NCI-H510A treated with DMSO at 0.1 percent for 48 hours (cell line): ENCODE measurements around the gene PARP8.

Experiments
- DNase-seq: peaks from one replicate; lab custom pipeline; 2025; lab: John Stamatoyannopoulos, UW

Gene PARP8

DNA sequence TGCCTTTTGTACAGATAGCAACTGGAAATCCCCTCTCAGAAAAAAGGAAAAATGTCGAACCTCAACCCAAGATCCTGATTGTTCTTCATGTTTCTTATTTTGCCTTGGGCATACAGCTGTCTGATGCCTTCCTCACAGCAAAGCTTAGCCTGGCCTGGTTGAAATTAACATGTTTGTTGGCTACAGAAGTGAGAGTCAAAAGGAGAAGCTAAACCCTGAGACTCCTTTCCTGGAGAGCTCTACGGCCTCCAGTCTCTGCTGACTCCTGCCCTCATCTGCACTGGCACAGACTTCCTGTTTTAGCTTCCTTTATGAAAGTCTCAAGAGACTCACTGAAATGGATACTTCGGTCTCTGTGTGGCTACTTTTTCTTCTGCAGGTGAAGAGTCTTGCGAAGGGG lies 186.7 kb downstream of the PARP8 start:
- DNase-seq, result no peak

DNA sequence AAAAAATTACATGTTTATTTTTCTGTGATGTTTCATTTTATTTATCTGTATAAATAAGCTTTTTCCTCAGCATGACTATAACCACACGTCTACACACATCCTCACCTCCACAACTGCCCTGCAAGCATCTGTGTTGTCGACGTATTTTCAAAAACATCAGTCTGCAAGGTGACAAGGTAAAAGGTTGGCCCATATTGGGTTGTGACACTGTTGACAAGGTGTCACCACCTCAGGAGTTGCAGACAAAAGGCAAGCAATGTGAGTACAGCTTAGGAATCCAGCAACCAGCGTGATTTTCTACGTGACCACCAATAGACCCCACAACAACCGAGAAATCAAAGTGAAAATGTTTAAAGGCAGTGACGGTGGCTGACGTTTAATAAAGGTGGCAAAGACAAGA lies 187.6 kb downstream of the PARP8 start:
- DNase-seq, result no peak

DNA sequence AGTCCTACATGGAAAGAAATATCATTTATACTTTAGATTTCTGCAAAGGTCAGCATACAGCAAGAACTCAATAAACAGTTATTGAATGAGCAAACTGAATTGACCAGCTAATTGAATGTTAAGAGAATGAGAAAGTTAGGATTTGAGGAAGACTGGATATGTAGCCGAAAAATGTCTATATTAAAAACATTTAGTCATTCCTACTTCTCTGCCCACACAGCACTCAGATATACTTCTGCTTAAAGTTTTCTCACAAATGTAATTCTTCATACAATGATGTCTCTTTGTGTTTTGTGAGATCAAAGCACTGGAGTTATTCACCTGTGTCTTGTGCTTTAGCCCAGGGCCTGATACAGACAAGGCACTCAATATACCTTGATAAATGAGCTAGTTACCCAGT lies 188.6 kb downstream of the PARP8 start:
- no peak for DNase-seq

- no peak for DNase-seq
These were observed 190.1 kb downstream of the PARP8 start for GRCh38 chr5:50856401-50857119.

DNA sequence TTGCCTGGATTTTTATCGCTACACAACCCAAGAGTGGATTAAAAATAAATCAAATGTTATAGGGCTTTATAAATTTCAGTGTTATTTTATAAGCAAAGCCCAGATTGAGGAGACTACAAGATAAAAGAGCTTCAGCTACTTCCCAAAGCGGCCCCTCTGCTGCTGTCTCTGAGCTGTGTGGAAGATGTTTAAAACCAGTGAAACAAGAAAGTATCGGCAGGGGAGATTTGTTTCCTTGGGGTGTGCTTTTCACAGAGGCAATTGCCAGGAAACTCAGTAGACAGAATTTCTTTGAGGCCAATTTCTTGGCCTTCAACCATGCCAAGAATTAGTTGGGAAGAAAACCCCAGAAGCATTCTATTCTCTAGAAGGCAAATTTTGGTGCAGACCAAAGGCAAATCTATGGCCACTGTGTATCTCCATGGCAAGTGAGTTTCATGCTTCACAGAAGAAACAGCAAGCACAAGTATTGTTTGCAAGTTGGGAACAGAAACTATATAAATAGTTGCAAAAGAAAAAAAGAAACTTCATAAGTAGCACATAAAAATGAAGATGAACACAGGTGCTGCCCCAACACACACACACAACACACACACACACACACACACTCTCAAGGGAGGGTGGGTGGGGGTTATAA lies 197.2 kb downstream of the PARP8 start:
- no peak for DNase-seq

GRCh38 chr5:50864466-50864865 lies 198.0 kb downstream of the PARP8 start:
- DNase-seq, result no peak

GRCh38 chr5:50866415-50866814 lies 200.0 kb downstream of the PARP8 start:
- no peak for DNase-seq

GRCh38 chr5:50867140-50867539 lies 200.7 kb downstream of the PARP8 start:
- DNase-seq, result no peak

DNA sequence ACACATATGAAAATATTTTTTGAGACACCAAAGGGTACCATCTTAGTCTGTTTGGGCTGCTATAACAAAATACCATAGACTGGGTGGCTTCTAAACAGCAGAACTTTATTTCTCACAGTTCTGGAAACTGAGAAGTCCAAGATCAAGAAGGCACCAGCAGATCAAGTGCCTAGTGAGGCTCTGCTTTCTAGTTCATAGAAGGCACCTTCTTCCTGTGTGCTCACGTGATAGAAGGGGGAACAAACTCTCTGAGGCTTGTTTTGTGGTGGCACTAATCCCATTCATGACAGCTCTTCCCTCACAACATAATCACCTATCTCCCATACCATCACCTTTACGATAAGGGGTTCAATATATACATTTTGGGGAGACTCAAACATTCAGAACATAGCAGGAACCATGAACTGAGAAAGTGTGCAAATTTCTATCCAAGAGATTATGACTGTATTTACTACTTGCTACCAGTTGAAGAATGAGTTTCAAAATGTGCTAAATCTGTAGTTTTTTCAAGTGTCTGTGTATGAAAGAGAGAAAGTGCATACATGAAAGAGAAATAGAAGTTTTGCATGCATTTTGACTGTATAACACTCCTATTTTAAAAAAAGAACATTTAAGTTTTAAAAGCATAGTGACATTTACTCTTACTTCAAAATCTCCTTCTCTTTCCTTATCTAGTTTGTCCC lies 207.3 kb downstream of the PARP8 start:
- no peak for DNase-seq

GRCh38 chr5:50874306-50875001 lies 208.0 kb downstream of the PARP8 start:
- DNase-seq, result no peak

DNA sequence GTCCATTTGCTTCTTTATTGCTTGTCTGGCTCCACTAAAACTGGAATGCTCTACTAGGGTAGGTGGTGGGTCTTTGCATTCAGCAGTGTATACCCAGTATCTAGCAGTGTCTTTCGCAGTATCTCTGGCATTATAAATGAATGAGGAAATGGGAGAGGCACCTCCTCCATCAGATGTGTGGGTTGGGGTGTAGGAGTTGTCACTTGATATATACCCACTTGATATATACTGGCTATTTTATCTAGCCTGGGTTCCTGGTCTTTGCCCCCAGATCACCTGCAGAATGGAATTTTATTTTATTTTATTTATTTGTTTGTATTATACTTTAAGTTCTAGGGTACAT lies 208.5 kb downstream of the PARP8 start:
- DNase-seq, result no peak

DNA sequence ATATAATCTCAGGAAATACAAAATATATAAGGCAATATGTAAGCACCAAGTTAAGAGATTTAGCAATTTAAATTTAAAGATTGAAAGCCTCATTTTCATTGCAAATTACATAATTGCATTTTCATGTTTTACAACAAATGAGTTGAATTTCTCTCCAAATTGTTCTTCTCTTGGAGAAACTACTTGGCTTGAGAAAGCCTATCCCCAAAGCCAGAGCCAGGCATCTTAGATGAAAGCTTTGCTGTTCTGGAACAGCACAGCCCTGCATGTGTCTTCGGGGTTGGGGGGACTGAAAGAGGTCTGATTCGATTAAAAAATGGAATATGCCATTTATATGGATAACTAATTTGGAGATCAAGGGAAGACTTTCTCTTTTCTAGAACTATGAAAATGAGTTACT lies 212.0 kb downstream of the PARP8 start:
- DNase-seq, result no peak

- no peak for DNase-seq
These were observed 215.0 kb downstream of the PARP8 start for GRCh38 chr5:50881407-50881806.

DNA sequence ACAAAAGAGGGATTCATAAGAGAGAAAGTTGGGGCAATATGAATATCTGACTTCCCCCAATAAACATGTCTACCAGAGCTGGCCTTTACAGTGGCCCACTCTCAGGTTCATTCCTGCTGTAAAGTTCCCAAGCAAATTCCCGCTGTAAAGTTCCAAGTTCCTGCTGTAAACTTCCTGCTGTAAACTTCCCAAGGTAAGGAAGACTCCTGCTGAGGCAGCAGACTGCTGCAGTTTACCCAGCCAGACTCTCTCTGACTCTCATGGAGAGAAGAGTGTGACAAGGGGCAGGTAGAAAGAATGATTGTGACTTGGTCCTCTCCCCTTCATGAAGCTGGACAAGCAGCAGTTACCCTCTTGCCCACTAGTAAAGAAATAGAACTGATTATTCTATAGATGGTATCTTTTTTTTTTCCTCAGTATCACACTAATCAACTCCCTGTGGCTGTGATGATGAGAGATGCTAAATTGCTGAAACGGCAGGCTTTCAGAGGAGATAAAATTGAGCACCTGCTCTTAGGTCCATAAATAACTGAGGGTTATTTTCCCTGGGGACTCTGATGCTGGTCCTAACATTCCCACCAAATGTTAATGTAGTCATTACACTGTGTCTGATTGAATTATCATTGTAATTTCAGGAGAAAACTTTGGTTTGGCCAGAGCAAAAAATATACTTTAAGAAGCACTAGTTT lies 220.4 kb downstream of the PARP8 start:
- no peak for DNase-seq

GRCh38 chr5:50887889-50888633 lies 221.6 kb downstream of the PARP8 start:
- no peak for DNase-seq

GRCh38 chr5:50888751-50889150 lies 222.3 kb downstream of the PARP8 start:
- DNase-seq, result no peak

- DNase-seq, result peak; percentile 11
These were observed 223.4 kb downstream of the PARP8 start for GRCh38 chr5:50889790-50890189.
